Esophagus muscularis mucosa (tissue), 4 donors: Measurements from ENCODE around the gene JADE2. TPM values are rescaled to one million over a fixed set of nuclear protein-coding genes. Genes with fewer than 3 reads are reported as not detected.
A peak's percentile ranks its signal among the peaks of the same experiment; 100 is the strongest.

Source experiments
- DNase-seq: peaks from one replicate; pipeline ENCODE4 v3.0.0-alpha.2; 2017; ENCODE audit errors: extremely low spot score
- H3K27ac ChIP-seq, 4 donors: fragments of 200-600 bp; sonication (generic); replicated peaks in 1 of 4; 1 replicate in 3 of 4; 2 replicates in 1 of 4; pipeline ENCODE4 v1.5.1; 2016 to 2019; ENCODE audit warnings: mild to moderate bottlenecking in 1 of 4
- H3K27me3 ChIP-seq, 4 donors: fragments of 200-600 bp; sonication (generic); one replicate each; pipeline versions ENCODE4 v1.5.1 to v1.6.0; 2016 to 2019
- H3K36me3 ChIP-seq, 4 donors: fragments of 200-600 bp; sonication (generic); one replicate each; pipeline ENCODE4 v1.5.1; 2016 to 2019
- H3K4me1 ChIP-seq, 4 donors: fragments of 200-600 bp; sonication (generic); one replicate each; pipeline ENCODE4 v1.5.1; 2016 to 2019
- H3K4me3 ChIP-seq, 4 donors: fragments of 200-600 bp; sonication (generic); 1 replicate in 2 of 4; 2 replicates in 2 of 4; pipeline ENCODE4 v1.5.1; 2016 to 2019; ENCODE audit warnings: mild to moderate bottlenecking in 4 of 4, moderate library complexity in 1 of 4
- H3K9me3 ChIP-seq, 4 donors: fragments of 200-600 bp; sonication (generic); 1 replicate in 3 of 4; 2 replicates in 1 of 4; pipeline ENCODE4 v1.5.1; 2016 to 2019
- EP300 ChIP-seq: sonication (generic); formaldehyde crosslinking; IDR thresholded peaks from one replicate; pipeline ENCODE4 v1.6.1; 2017; ENCODE audit warnings: antibody characterized with exemption
- POLR2A ChIP-seq: fragments of 450-650 bp; IDR thresholded peaks from one replicate; pipeline ENCODE4 v1.6.1; 2017; ENCODE audit warnings: antibody characterized with exemption, moderate library complexity, mild to moderate bottlenecking, low read depth
- POLR2AphosphoS5 ChIP-seq, 2 donors: sonication (generic); formaldehyde crosslinking; IDR thresholded peaks; one replicate each; pipeline ENCODE4 v1.6.1; 2017; ENCODE audit warnings: antibody characterized with exemption in 2 of 2
- WGBS: methylation state at CpG from one replicate; pipeline ENCODE4 v1.1.5; 2018; 5-methylcytosine and 5-hydroxymethylcytosine counted together
- intact Hi-C: fragments of 100-400 bp; cut with DNase I; formaldehyde crosslinking; loops from one replicate; pipeline ENCODE4 v1.15.1; 2023
- total RNA-seq, 4 donors: library from RNA; depleted of rRNA; stranded (reverse); fragments of >200 nt; gene quantifications; one replicate each; pipeline versions ENCODE4 v1.1.0 to v1.2.1, GENCODE V29; 2016
- TF ChIP-seq, protein P1 (sequence below), 3 experiments: fragments of 200-600 bp in 2 of 3; fragments of 450-650 bp in 1 of 3; sonication (generic) in 2 of 3; IDR thresholded peaks; one replicate each; pipeline ENCODE4 v1.5.1; 2017 to 2019; ENCODE audit warnings: antibody characterized with exemption in 3 of 3, mild to moderate bottlenecking in 2 of 3, moderate library complexity in 1 of 3

The JADE2 gene
- total RNA-seq, result 10 to 100 TPM; 55.5 to 95.5 (median 77.1) TPM

DNA sequence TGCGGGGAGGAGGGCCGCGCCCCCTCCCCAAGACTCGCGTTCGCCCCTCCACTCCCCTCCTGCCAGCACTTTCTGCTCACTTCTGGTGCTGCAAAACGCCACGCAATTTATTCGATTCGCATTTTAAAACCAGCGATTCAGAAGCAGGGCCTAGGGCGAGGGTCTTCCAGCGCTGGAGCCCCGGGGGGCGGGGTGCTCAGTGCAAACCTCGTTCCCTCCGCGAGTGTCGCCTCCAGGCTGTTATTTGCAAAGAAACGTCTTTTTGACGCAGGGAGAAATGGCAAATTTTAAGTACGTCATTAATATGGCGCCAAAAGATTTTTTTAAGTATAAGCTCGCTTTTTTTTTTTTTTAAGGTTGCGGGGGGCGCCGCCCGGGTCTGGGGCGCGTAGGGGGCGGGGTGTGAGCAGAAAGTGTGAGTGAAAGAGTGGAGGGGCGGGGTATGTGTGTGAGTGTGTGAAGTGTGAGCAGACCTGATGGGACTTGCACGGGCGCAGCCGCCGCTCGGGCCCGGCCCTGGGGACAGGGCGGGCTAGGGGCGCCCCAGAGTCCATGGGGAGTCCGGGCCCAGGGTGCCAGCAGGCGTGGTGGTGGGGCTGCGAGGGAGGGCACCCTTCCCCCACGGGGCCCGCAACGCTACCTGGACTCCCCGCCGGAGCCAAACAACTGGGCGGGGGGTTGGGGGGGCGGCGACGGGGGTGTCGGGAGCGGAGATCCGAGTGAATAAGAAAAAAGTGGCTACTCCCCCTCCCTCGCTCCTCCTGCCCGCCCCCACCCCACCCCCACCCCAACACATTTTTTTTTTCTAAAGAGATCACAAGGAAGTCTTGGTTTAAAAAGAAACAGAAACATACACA is at the start of gene JADE2:
Gene JADE2, plus strand, starts transcription at position 845 of the 857 bp plus-strand sequence. CDS start 10,188 bp downstream, outside the sequence.
- 1% methylated on average over 45 of the region's 57 CpGs for WGBS
- intact Hi-C loops, result loop anchor here (5.0 kb wide), 1 partner anchor 113 kb away; the partner anchor contains the start of gene CDKN2AIPNL

DNA sequence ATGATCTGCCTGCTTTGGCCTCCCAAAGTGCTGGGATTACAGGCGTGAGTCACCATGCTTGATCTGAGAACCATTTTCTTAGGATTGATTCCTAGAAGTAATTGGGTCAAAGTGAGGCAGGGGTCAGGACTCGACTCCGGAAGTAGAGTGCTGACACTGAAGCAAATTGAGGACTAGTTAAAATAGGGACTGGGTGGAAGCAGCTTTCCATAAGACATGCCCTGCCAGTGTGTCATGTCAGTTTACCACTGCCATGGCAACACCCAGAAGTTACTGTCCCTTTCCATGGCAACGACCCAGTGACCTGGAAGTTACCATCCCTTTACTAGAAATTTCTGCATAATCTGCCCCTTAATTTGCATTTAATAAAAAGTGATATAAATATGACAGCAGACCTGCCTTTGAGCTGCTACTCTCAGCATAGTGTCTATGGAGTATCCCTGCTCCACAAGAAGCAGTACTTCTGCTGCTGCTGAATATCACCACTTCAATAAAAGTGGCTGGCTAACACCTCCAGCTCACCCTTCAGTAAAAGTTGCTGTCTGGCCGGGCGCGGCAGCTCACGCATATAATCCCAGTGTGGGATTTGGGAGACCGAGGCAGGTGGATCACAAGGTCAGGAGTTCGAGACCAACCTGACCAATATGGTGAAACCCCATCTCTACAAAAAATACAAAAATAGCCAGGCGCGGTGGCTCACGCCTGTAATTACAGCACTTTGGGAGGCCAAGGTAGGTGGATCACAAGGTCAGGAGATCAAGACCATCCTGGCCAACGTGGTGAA is 47.8 kb upstream of the JADE2 start:
- TF ChIP-seq, protein P1, sequence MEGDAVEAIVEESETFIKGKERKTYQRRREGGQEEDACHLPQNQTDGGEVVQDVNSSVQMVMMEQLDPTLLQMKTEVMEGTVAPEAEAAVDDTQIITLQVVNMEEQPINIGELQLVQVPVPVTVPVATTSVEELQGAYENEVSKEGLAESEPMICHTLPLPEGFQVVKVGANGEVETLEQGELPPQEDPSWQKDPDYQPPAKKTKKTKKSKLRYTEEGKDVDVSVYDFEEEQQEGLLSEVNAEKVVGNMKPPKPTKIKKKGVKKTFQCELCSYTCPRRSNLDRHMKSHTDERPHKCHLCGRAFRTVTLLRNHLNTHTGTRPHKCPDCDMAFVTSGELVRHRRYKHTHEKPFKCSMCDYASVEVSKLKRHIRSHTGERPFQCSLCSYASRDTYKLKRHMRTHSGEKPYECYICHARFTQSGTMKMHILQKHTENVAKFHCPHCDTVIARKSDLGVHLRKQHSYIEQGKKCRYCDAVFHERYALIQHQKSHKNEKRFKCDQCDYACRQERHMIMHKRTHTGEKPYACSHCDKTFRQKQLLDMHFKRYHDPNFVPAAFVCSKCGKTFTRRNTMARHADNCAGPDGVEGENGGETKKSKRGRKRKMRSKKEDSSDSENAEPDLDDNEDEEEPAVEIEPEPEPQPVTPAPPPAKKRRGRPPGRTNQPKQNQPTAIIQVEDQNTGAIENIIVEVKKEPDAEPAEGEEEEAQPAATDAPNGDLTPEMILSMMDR (IDR thresholded peaks at IDR 0.05), result no peak
- TF ChIP-seq POLR2AphosphoS5 (IDR thresholded peaks at IDR 0.05) (no peak), EP300 (no peak), POLR2A (no peak)
- no peaks in the 10 kb centered on the region for H3K36me3 ChIP-seq
- 89% methylated on average over 10 of the region's 14 CpGs for WGBS
- H3K4me3 ChIP-seq, result no peak overlapping the region
- H3K9me3 ChIP-seq, result no peaks in the 10 kb centered on the region
- H3K4me1 ChIP-seq, result peaks cover 0 to 6% (median 0%) of the 10 kb centered on the region in 4 donors
- no peaks in the 10 kb centered on the region for H3K27me3 ChIP-seq
- no peak for DNase-seq
- H3K27ac ChIP-seq, result no peak overlapping the region
- intact Hi-C loops, result no loop called here

More for the DNA sequence above, at the start of gene JADE2:
- Histone ChIP-seq H3K4me3 (peak within 1 kb of the TSS; percentile 79 to 97 (median 92)), H3K27me3 (no peaks in the 10 kb centered on the region), H3K36me3 (no peaks in the 10 kb centered on the region), H3K27ac (peak within 1 kb of the TSS; percentile 96 to 100 (median 99)), H3K4me1 (peaks cover 23 to 46% (median 37%) of the 10 kb centered on the region in 4 donors), H3K9me3 (no peaks in the 10 kb centered on the region)
- DNase-seq, result peak; percentile 96
- TF ChIP-seq EP300 (no peak), POLR2A (peak; percentile 15), POLR2AphosphoS5 (IDR thresholded peaks at IDR 0.05) (peak in 1 of 2 donors; percentile 74)
- TF ChIP-seq, protein P1 (IDR thresholded peaks at IDR 0.05), result peak in 1 of 3 experiments; percentile 3

DNA sequence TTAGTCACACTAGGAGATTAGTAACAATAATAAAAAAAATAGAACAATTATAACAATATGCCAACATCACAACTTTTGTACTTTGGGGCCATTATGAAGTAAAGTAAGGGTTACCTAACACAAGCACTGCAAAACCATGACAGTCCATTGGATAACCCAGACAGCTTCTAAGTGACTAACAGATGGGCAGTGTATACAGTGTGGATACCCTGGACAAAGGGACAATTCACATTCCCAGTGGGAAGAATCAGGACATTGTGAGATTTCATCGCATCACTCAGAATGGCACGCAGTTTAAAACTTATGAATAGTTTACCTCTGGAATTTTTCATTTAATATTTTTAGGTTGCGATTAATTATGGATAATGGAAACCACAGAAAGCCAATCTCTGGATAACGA is 45.6 kb upstream of the JADE2 start:
- H3K27ac ChIP-seq, result no peak overlapping the region
- no peaks in the 10 kb centered on the region for H3K9me3 ChIP-seq
- TF ChIP-seq, protein P1 (IDR thresholded peaks at IDR 0.05), result no peak
- TF ChIP-seq POLR2A (no peak), POLR2AphosphoS5 (IDR thresholded peaks at IDR 0.05) (no peak), EP300 (no peak)
- H3K27me3 ChIP-seq, result no peaks in the 10 kb centered on the region
- H3K4me3 ChIP-seq, result no peak overlapping the region
- 88% methylated on average over 4 of the region's 4 CpGs for WGBS
- H3K36me3 ChIP-seq, result no peaks in the 10 kb centered on the region
- H3K4me1 ChIP-seq, result peaks cover 0 to 6% (median 0%) of the 10 kb centered on the region in 4 donors
- DNase-seq, result no peak
- intact Hi-C loops, result no loop called here

DNA sequence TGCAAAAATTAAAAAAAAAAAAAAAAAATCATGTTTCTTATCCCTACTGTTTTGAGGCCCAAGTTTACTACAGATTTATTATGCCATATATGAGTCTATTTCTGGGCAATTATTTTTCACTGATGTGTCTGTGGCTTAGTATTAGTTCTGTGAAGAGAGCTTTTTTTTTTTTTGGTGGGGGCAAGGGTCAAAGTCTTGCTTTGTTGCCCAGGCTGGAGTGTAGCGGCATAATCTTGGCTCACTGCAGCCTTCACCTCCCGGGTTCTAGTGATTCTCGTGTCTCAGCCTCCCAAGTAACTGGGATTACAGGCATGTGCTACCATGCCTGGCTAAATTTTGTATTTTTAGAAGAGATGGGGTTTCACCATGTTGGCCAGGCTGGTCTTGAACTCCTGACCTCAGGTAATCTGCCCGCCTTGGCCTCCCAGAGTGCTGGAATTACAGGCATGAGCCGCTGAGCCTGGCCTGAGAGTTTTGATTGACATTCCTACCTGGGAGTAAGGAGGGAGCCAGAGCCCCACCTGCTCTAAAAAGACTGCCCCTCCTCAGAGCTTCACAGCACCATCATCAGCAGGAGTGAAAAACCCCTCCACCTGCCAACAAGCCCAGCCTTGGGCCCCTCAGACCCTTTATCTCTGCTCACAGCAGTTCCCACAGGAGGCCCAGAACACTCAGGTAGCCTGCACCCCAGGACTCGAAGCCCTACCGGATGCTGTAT is 36.1 kb upstream of the JADE2 start:
- Histone ChIP-seq H3K9me3 (no peaks in the 10 kb centered on the region), H3K27me3 (no peaks in the 10 kb centered on the region), H3K27ac (no peak overlapping the region), H3K36me3 (no peaks in the 10 kb centered on the region), H3K4me1 (no peaks in the 10 kb centered on the region), H3K4me3 (no peak overlapping the region)
- WGBS, result 98% methylated on average over 7 of the region's 7 CpGs
- intact Hi-C loops, result no loop called here
- no peak for TF ChIP-seq EP300
- no peak for TF ChIP-seq POLR2AphosphoS5 (IDR thresholded peaks at IDR 0.05)
- TF ChIP-seq, protein P1 (IDR thresholded peaks at IDR 0.05), result no peak
- no peak for TF ChIP-seq POLR2A
- DNase-seq, result peak; percentile 89
